Hepatocyte (in vitro differentiated cells): ENCODE results near the gene SERTAD1.

Experiments used
- EZH2 ChIP-seq: fragments of 200-600 bp; sonication (generic); IDR thresholded peaks from 2 replicates; pipeline ENCODE4 v1.6.1; 2016; ENCODE audit warnings: antibody characterized with exemption, mild to moderate bottlenecking, borderline replicate concordance
- EZH2phosphoT487 ChIP-seq: fragments of 200-600 bp; sonication (generic); IDR thresholded peaks from one replicate; pipeline ENCODE4 v1.6.1; 2018; ENCODE audit warnings: antibody characterized with exemption, mild to moderate bottlenecking, low read depth, moderate library complexity; ENCODE audit not compliant: unreplicated experiment, severe bottlenecking

DNA sequence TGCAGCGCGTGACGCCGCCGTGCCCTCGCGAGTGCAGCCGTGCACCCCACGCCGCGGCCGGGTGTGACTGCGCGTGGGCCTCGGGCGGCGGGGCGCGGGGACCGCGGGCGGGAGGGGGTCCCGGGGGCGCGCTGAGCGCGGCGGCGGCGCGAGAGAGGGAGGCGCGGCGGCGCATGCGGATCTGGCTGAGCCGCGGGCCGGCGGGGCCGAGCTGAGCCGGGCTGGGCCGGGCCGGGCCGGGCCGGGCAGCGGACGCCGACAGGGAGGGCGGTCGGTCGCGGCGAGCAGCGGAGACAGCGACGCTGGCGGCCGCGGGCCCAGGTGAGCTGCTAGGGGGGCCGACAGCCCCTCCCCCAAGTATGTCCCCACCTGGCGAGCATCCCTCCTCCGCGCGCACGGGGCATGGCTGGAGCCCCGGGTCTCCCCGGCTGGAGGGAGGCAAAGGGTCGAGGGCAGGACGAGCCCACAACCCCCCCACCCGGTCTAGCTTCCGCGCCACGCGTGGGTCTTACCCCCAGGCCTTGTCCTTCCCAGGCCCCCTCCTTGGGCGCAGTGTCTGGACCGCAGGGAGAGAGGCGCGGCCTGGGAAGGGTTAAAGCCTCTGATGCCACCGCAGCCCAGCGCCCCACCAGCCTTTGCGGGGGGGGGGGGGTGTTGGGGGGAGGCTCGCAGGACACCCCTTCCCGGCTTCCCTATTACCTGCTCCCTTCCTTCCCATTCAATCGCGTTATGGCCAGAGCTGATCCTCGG is 41.4 kb upstream of the SERTAD1 start, which contains the start of gene SPTBN4:
- TF ChIP-seq EZH2 (no peak), EZH2phosphoT487 (no peak)
